GM21360 (cell line): ENCODE measurements around the gene WDR91.

Experiments used
- ATAC-seq: cut with Tn5 transposase; IDR thresholded peaks from one replicate; pipeline ENCODE4 v1.9.1; 2021; ENCODE audit warnings: mild to moderate bottlenecking, moderate library complexity; ENCODE audit not compliant: unreplicated experiment

WDR91 gene

GRCh38 chr7:135162382-135163001 is 48.8 kb downstream of the WDR91 start:
- no peak for ATAC-seq

GRCh38 chr7:135161669-135162068 is 49.7 kb downstream of the WDR91 start:
- ATAC-seq = no peak

GRCh38 chr7:135160858-135161653 is 50.3 kb downstream of the WDR91 start:
- no peak for ATAC-seq

- no peak for ATAC-seq
Measured at GRCh38 chr7:135160098-135160857, 51.0 kb downstream of the WDR91 start.

GRCh38 chr7:135159359-135160085 is 51.8 kb downstream of the WDR91 start:
- no peak for ATAC-seq

- ATAC-seq = no peak
Measured at GRCh38 chr7:135158874-135159273, 52.5 kb downstream of the WDR91 start.

GRCh38 chr7:135158141-135158655 is 53.1 kb downstream of the WDR91 start:
- ATAC-seq = no peak

GRCh38 chr7:135156290-135156689 is 55.0 kb downstream of the WDR91 start:
- no peak for ATAC-seq

- no peak for ATAC-seq
Measured at GRCh38 chr7:135154734-135155133, 56.6 kb downstream of the WDR91 start.

- no peak for ATAC-seq
Measured at GRCh38 chr7:135152442-135152841, 58.9 kb downstream of the WDR91 start.

GRCh38 chr7:135151533-135151932 is 59.8 kb downstream of the WDR91 start:
- ATAC-seq = no peak

- no peak for ATAC-seq
Measured at GRCh38 chr7:135151132-135151531, 60.2 kb downstream of the WDR91 start.

- ATAC-seq = no peak
Measured at GRCh38 chr7:135150072-135150782, 61.1 kb downstream of the WDR91 start.

GRCh38 chr7:135147899-135148721 is 63.2 kb downstream of the WDR91 start, which contains the start of gene TMEM140:
TMEM140 (plus strand) TSS chr7:135148072; CDS start chr7:135164442, 16,370 bp downstream.
- peak; percentile 69 for ATAC-seq

- ATAC-seq = peak; percentile 2
Measured at GRCh38 chr7:135147341-135147898, 63.9 kb downstream of the WDR91 start.

GRCh38 chr7:135143885-135144668 is 67.2 kb downstream of the WDR91 start:
- ATAC-seq = no peak
